ENCODE results near the gene INPP5D.
"Not testable (repeated sequence)": the region's sequence is repeated elsewhere in the genome, so short reads cannot be mapped to it uniquely, and the experiment has no call there.

Gene INPP5D

GRCh38 chr2:233143700-233144331 is 83.7 kb downstream of the INPP5D start:
- no peak for DNase-seq (ENCODE audit: low read depth)

- DNase-seq (ENCODE audit: low read depth), result no peak
Observed at GRCh38 chr2:233145726-233146125, 85.6 kb downstream of the INPP5D start.

GRCh38 chr2:233146194-233146593 is 86.1 kb downstream of the INPP5D start:
- no peak for DNase-seq (ENCODE audit: low read depth)

- no peak for DNase-seq (ENCODE audit: low read depth)
Observed at GRCh38 chr2:233147136-233147828, 87.1 kb downstream of the INPP5D start.

GRCh38 chr2:233147829-233148167 is 87.7 kb downstream of the INPP5D start:
- no peak for DNase-seq (ENCODE audit: low read depth)

GRCh38 chr2:233148354-233148753 is 88.2 kb downstream of the INPP5D start:
- DNase-seq (ENCODE audit: low read depth), result no peak

- DNase-seq (ENCODE audit: low read depth), result no peak
Observed at GRCh38 chr2:233152541-233152940, 92.4 kb downstream of the INPP5D start.

GRCh38 chr2:233153146-233153798 is 93.1 kb downstream of the INPP5D start:
- no peak for DNase-seq (ENCODE audit: low read depth)

- DNase-seq (ENCODE audit: low read depth), result no peak
Observed at GRCh38 chr2:233156001-233156400, 95.9 kb downstream of the INPP5D start.

- DNase-seq (ENCODE audit: low read depth), result not testable (repeated sequence)
Observed at GRCh38 chr2:233156461-233156860, 96.3 kb downstream of the INPP5D start.

GRCh38 chr2:233161730-233162129 is 101.6 kb downstream of the INPP5D start:
- DNase-seq (ENCODE audit: low read depth), result no peak

- DNase-seq (ENCODE audit: low read depth), result no peak
Observed at GRCh38 chr2:233162770-233163169, 102.6 kb downstream of the INPP5D start.

GRCh38 chr2:233163486-233164103 is 103.5 kb downstream of the INPP5D start:
- DNase-seq (ENCODE audit: low read depth), result no peak

GRCh38 chr2:233164128-233164635 is 104.0 kb downstream of the INPP5D start:
- DNase-seq (ENCODE audit: low read depth), result no peak

- no peak for DNase-seq (ENCODE audit: low read depth)
Observed at GRCh38 chr2:233164967-233165366, 104.8 kb downstream of the INPP5D start.

- DNase-seq (ENCODE audit: low read depth), result no peak
Observed at GRCh38 chr2:233165543-233165894, 105.4 kb downstream of the INPP5D start.

- peak; percentile 92 for DNase-seq (ENCODE audit: low read depth)
Observed at GRCh38 chr2:233165895-233166661, 105.9 kb downstream of the INPP5D start.

- DNase-seq (ENCODE audit: low read depth), result no peak
Observed at GRCh38 chr2:233168445-233168844, 108.3 kb downstream of the INPP5D start.

- DNase-seq (ENCODE audit: low read depth), result no peak
Observed at GRCh38 chr2:233168919-233169318, 108.8 kb downstream of the INPP5D start.

- DNase-seq (ENCODE audit: low read depth), result no peak
Observed at GRCh38 chr2:233171344-233171743, 111.2 kb downstream of the INPP5D start.

GRCh38 chr2:233173115-233173514 is 113.0 kb downstream of the INPP5D start:
- DNase-seq (ENCODE audit: low read depth), result no peak

GRCh38 chr2:233174137-233174536 is 114.0 kb downstream of the INPP5D start:
- DNase-seq (ENCODE audit: low read depth), result no peak
